Measurements from ENCODE around the gene DNAI7.

The DNAI7 gene

GRCh38 chr12:25195056-25195971 lies at the start of gene DNAI7, which contains the start of gene ETFRF1:
Gene DNAI7, minus strand, starts transcription at chr12:25195160. Its CDS starts 82 bp downstream, at chr12:25195078.
Gene ETFRF1, plus strand, starts transcription at chr12:25195237. Its CDS starts 8,720 bp downstream, at chr12:25203957.
- no peak for FAIRE-seq

- no peak for FAIRE-seq
These were observed 48.7 kb upstream of the DNAI7 start for GRCh38 chr12:25243680-25243990.

- FAIRE-seq = no peak
These were observed 48.2 kb upstream of the DNAI7 start for GRCh38 chr12:25242981-25243679.

GRCh38 chr12:25241167-25242020 lies 46.4 kb upstream of the DNAI7 start:
- peak; percentile 92 for FAIRE-seq

- FAIRE-seq = no peak
These were observed 41.7 kb upstream of the DNAI7 start for GRCh38 chr12:25236626-25237025.

GRCh38 chr12:25236190-25236589 lies 41.2 kb upstream of the DNAI7 start:
- no peak for FAIRE-seq

- FAIRE-seq = no peak
These were observed 18.4 kb upstream of the DNAI7 start for GRCh38 chr12:25213338-25213737.

GRCh38 chr12:25208554-25208953 lies 13.6 kb upstream of the DNAI7 start:
- no peak for FAIRE-seq

- FAIRE-seq = no peak
These were observed 12.9 kb upstream of the DNAI7 start for GRCh38 chr12:25207846-25208245.

- FAIRE-seq = no peak
These were observed 12.5 kb upstream of the DNAI7 start for GRCh38 chr12:25207411-25207810.

- FAIRE-seq = no peak
These were observed 7.2 kb upstream of the DNAI7 start for GRCh38 chr12:25202137-25202536.

GRCh38 chr12:25200703-25201102 lies 5.7 kb upstream of the DNAI7 start:
- no peak for FAIRE-seq

GRCh38 chr12:25197608-25198007 lies 2.6 kb upstream of the DNAI7 start:
- FAIRE-seq = no peak

GRCh38 chr12:25194722-25195055 lies 271 bp downstream of the DNAI7 start:
- no peak for FAIRE-seq

GRCh38 chr12:25194214-25194613 lies 746 bp downstream of the DNAI7 start:
- no peak for FAIRE-seq

GRCh38 chr12:25190793-25191192 lies 4.2 kb downstream of the DNAI7 start:
- no peak for FAIRE-seq

GRCh38 chr12:25189656-25190055 lies 5.3 kb downstream of the DNAI7 start:
- FAIRE-seq = no peak

GRCh38 chr12:25187781-25188180 lies 7.2 kb downstream of the DNAI7 start:
- no peak for FAIRE-seq

GRCh38 chr12:25186788-25187402 lies 8.1 kb downstream of the DNAI7 start:
- no peak for FAIRE-seq

- no peak for FAIRE-seq
These were observed 8.7 kb downstream of the DNAI7 start for GRCh38 chr12:25186038-25186787.

GRCh38 chr12:25184132-25184531 lies 10.8 kb downstream of the DNAI7 start:
- FAIRE-seq = no peak

- FAIRE-seq = no peak
These were observed 12.2 kb downstream of the DNAI7 start for GRCh38 chr12:25182765-25183164.

Data from colon (tissue), 2 donors.